Choroid plexus epithelial cell (primary cell): ENCODE measurements around the gene TMC6.

Experiments used
- DNase-seq: peaks from one replicate; pipeline ENCODE4 v3.0.0-alpha.2; 2010; ENCODE audit warnings: low read depth
- H3K4me3 ChIP-seq: 2 replicates; pipeline ENCODE4 v1.5.1; 2011; ENCODE audit warnings: low read depth, mild to moderate bottlenecking, control low read depth, low read length, moderate library complexity
- CTCF ChIP-seq: conservative IDR thresholded peaks from 2 replicates; pipeline ENCODE4 v1.5.1; 2011; ENCODE audit warnings: low read depth, mild to moderate bottlenecking, control low read depth, inconsistent platforms, low read length, moderate library complexity

Gene TMC6

GRCh38 chr17:78166416-78166815, 37.9 kb upstream of the TMC6 start:
- no peak for DNase-seq
- TF ChIP-seq CTCF = no peak
- H3K4me3 ChIP-seq = no peak overlapping the region

GRCh38 chr17:78164748-78165607, 36.4 kb upstream of the TMC6 start:
- no peak for DNase-seq
- TF ChIP-seq CTCF = no peak
- no peak overlapping the region for H3K4me3 ChIP-seq

GRCh38 chr17:78163881-78164747, 35.6 kb upstream of the TMC6 start:
- TF ChIP-seq CTCF = no peak
- no peak overlapping the region for H3K4me3 ChIP-seq
- no peak for DNase-seq

- no peak for DNase-seq
- TF ChIP-seq CTCF = no peak
- H3K4me3 ChIP-seq = no peak overlapping the region
These were observed 31.1 kb upstream of the TMC6 start for GRCh38 chr17:78159575-78160158.

GRCh38 chr17:78154903-78155811, 26.6 kb upstream of the TMC6 start:
- DNase-seq = no peak
- no peak for TF ChIP-seq CTCF
- H3K4me3 ChIP-seq = no peak overlapping the region

GRCh38 chr17:78151514-78152008, 23.0 kb upstream of the TMC6 start:
- no peak for DNase-seq
- no peak for TF ChIP-seq CTCF
- H3K4me3 ChIP-seq = no peak overlapping the region
